ENCODE data around the gene HDAC3.

HDAC3 gene

GRCh38 chr5:141608557-141608956 is 28.1 kb downstream of the HDAC3 start:
- DNase-seq (ENCODE audit: low spot score): no peak
- in situ Hi-C loops (cut with MboI; ENCODE audit: low pct_unique_long_range_greater_than_20kb, low sequenced_read_pairs, unreplicated experiment): no loop called here
- no peak for TF ChIP-seq CTCF (IDR thresholded peaks at IDR 0.05; ENCODE audit: extremely low read depth, insufficient read depth, missing control alignments)

- DNase-seq (ENCODE audit: low spot score): no peak
- in situ Hi-C loops (cut with MboI; ENCODE audit: low pct_unique_long_range_greater_than_20kb, low sequenced_read_pairs, unreplicated experiment): no loop called here
- no peak for TF ChIP-seq CTCF (IDR thresholded peaks at IDR 0.05; ENCODE audit: extremely low read depth, insufficient read depth, missing control alignments)
These were observed 28.6 kb downstream of the HDAC3 start for GRCh38 chr5:141608046-141608445.

GRCh38 chr5:141605523-141606277 is 30.9 kb downstream of the HDAC3 start:
- DNase-seq (ENCODE audit: low spot score): peak; percentile 55
- TF ChIP-seq CTCF (IDR thresholded peaks at IDR 0.05; ENCODE audit: extremely low read depth, insufficient read depth, missing control alignments): no peak
- in situ Hi-C loops (cut with MboI; ENCODE audit: low pct_unique_long_range_greater_than_20kb, low sequenced_read_pairs, unreplicated experiment): no loop called here

- no peak for DNase-seq (ENCODE audit: low spot score)
- no peak for TF ChIP-seq CTCF (IDR thresholded peaks at IDR 0.05; ENCODE audit: extremely low read depth, insufficient read depth, missing control alignments)
- in situ Hi-C loops (cut with MboI; ENCODE audit: low pct_unique_long_range_greater_than_20kb, low sequenced_read_pairs, unreplicated experiment): no loop called here
These were observed 32.5 kb downstream of the HDAC3 start for GRCh38 chr5:141603923-141604717.

GRCh38 chr5:141602606-141603005 is 34.0 kb downstream of the HDAC3 start:
- DNase-seq (ENCODE audit: low spot score): no peak
- TF ChIP-seq CTCF (IDR thresholded peaks at IDR 0.05; ENCODE audit: extremely low read depth, insufficient read depth, missing control alignments): no peak
- in situ Hi-C loops (cut with MboI; ENCODE audit: low pct_unique_long_range_greater_than_20kb, low sequenced_read_pairs, unreplicated experiment): no loop called here

GRCh38 chr5:141598391-141599345 is 38.0 kb downstream of the HDAC3 start:
- TF ChIP-seq CTCF (IDR thresholded peaks at IDR 0.05; ENCODE audit: extremely low read depth, insufficient read depth, missing control alignments): no peak
- no peak for DNase-seq (ENCODE audit: low spot score)
- in situ Hi-C loops (cut with MboI; ENCODE audit: low pct_unique_long_range_greater_than_20kb, low sequenced_read_pairs, unreplicated experiment): no loop called here

Data from GM13977 (cell line).